Globus pallidus (tissue), 1 donor: ENCODE measurements around the gene BPIFA1.
A peak's percentile ranks its signal among the peaks of the same experiment; 100 is the strongest.

Experiments
- DNase-seq: peaks from one replicate; pipeline ENCODE4 v3.0.0-alpha.2; 2015; ENCODE audit warnings: low spot score

The BPIFA1 gene

DNA sequence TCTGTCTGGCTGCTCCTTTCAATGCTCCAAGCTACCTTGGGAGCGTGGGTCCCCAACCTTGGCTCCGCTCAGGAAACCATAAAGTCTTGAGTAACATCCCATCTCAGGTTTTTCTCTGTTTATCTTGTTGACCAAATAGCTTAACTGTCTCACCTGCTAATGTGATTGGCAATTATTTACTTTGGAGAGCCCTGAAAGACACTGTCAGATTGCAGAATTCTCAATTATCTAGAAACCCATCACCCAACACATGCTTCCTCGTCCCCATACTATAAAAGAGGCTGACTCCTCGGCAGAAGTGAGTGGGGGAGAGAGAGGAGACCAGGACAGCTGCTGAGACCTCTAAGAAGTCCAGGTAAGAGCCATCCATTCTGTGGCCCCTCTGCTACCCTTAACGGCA is at the start of gene BPIFA1:
Gene BPIFA1, plus strand, starts transcription at position 301 of the 400 bp plus-strand sequence. CDS start 1,716 bp downstream, outside the sequence.
- no peak for DNase-seq

- DNase-seq: no peak
Observed at GRCh38 chr20:33187491-33187890, 48.3 kb upstream of the BPIFA1 start.

GRCh38 chr20:33188421-33188820 is 47.4 kb upstream of the BPIFA1 start:
- DNase-seq: no peak

DNA sequence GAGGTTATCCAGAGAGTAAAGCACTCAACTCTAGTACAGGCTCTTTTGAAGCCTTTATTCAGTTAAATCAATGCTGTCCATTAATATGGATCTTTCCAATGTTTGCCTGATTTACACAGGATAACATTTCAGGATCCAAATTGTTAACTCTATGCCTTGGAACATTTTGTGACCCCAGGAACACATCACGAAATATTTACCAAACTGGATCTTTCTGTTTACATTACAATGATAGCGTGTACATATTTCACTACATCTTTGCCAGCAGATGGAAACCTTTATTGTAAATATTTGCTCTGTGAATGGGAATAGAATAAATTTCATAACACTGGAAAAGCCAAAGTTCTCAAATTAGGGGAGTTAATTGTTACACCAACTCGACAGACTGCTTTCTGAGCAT is 44.3 kb upstream of the BPIFA1 start:
- no peak for DNase-seq

GRCh38 chr20:33191955-33192354 is 43.8 kb upstream of the BPIFA1 start:
- DNase-seq: no peak

GRCh38 chr20:33192912-33193501 is 42.8 kb upstream of the BPIFA1 start:
- no peak for DNase-seq

GRCh38 chr20:33199026-33199425 is 36.8 kb upstream of the BPIFA1 start:
- no peak for DNase-seq

GRCh38 chr20:33202451-33202850 is 33.3 kb upstream of the BPIFA1 start:
- no peak for DNase-seq

DNA sequence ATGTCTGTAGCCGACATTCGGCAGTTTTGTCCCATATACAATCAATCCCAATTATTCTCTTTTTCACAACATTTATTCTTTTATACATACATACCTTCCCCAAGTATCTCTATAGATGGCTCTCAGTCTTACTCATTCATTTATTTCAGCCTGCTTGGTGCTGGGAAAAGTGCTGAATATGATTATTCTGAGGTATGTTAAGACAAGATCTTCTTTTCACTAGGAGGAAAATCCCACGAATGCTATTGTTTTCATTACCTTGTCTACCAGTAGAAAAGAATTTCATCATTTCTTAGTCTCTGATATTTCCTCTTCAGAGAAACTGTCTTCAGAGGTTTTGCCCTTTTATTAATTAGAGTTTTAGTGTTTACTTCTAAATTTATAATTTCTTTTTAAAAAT is 32.4 kb upstream of the BPIFA1 start:
- no peak for DNase-seq

- DNase-seq: peak; percentile 37
Observed at GRCh38 chr20:33209789-33210188, 26.0 kb upstream of the BPIFA1 start.

DNA sequence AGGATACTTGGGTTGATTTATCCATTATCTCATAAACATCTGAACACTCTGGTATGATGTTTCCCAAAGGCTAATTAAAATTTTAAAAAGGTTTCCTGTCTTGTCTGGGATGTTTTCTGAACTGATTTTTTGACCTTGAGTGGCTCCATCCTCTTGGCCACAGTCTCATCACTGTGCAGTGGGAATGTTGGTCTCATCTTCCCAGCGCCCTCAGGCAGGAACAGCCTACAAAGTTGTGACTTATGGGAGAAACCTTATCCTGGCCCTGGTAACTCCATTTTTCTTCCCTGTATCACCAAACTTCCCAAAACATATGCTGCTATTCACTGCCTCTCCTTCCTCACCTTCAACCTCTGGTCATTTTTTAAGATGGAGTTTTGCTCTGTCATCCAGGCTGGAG is 25.4 kb upstream of the BPIFA1 start:
- no peak for DNase-seq

DNA sequence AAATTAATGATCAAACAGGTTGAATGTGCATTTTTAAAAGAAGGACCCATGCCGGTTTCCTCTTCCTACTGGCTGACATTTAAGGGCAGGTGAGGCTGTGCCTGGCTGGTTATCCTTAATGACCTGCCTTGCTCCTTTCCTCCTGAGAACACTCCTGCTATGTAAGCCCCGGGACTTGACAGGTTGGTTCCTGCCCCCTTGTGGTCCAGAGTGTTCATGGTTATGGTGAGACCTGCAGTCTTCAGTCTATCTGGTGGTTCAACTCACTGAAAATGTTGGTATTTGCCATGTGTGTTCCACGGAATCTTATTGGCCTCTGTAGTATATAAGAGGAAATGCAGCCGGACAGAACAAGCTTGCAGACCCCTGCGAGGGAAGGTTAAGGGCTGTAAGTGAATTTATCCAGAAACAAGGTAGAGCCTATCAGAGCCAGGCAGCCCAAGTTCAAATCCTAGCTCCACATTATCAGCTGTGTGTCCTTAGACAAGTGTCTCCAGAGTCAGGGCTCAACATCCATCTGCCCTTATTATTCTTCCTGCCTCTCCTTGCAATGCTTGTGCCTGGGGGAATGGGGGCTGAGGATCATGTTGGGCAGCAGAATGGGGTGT is 23.9 kb upstream of the BPIFA1 start:
- no peak for DNase-seq

GRCh38 chr20:33217052-33217451 is 18.7 kb upstream of the BPIFA1 start, which contains the start of gene BPIFA3:
TSS of gene BPIFA3 (plus strand) at chr20:33217352. CDS start at chr20:33217537, 185 bp downstream.
- DNase-seq: no peak

GRCh38 chr20:33224399-33224798 is 11.4 kb upstream of the BPIFA1 start:
- DNase-seq: no peak

DNA sequence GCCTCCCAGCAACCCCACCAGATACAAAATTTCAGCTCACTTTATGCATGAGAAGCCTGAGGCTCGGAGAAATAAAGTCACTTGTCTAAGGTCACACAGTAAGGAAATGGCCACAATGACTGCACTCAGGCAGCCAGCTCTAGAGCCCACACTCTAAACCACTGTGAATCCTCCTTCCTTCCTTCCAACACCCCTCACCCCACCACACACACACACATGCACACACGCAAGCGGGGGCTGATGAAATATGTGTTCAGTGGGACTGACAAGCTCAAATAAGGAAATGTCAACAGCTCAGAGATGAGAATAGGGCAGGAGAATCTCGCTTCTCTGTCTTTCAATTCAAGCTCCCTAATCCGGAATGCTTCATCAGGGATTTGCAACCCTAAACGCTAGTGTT is 6.0 kb upstream of the BPIFA1 start:
- DNase-seq: no peak

DNA sequence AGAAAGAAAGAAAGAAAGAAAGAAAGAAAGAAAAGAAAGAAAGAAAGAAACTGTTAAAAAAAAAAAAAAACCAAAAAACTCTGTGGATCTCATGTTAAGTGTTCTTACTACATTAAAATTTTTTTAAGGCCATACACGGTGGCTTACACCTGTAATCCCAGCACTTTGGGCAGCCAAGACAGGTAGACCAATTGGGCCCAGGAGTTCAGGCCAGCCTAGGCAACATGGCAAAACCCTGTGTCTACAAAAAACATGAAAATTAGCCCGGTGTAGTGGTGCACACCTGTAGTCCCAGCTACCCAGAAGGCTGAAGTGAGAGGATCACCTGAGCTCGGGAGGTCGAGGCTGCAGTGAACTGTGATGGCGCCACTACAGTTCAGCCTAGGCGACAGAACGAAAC is 4.6 kb upstream of the BPIFA1 start:
- no peak for DNase-seq

GRCh38 chr20:33232486-33233072 is 3.2 kb upstream of the BPIFA1 start:
- DNase-seq: no peak

DNA sequence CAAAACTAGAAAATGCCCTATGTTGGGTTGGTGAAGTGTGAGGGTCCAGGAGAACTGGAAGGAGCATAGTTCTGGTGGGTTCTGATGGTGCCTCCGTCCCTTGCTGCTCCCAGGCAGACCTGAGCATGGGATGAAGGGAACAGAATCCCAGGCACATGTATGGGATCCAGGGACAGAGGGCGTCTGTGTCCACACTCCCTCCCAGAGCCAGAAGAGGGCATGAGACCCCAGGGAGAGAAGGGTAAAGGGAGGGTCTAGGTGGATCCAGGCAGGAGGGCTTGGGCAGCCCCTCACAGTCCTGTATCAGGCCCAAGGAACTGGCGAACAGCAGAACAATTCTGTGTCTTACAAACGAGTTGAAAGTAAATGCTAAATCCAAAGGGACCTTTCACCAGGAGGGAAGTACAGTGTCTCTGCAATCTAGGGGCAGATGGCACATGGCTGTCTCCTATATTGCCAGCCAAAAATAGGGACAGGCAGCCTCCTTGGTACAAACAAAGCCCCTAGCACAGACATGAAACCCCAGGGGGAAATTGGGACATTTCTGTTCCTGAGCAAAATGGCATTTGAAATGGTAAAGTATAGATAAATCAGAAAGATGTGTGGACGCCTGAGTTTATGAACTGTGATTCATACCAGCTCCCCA is 2.5 kb upstream of the BPIFA1 start:
- DNase-seq: no peak

DNA sequence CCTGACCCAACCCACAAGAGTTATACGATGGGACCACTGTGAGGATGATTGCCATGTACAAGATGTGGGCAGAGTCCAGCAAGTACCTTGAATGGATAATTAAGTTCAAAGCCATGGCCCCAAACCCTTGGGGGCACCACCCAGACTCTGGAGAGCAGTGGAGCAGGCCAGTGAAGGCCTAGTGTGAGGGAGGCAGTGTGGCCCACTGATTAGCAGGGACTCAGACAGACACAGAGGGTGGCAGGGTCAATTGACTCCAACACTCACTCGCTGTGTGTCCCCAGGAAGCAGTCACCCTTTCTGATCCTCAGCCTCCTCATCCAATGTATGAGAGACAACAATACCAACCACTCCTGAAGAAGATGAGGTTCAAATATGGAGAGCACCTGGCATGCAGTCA is 1.7 kb upstream of the BPIFA1 start:
- DNase-seq: no peak

GRCh38 chr20:33236351-33236750 is 555 bp downstream of the BPIFA1 start:
- DNase-seq: no peak

GRCh38 chr20:33237989-33238388 is 2.2 kb downstream of the BPIFA1 start:
- no peak for DNase-seq

GRCh38 chr20:33239418-33239817 is 3.6 kb downstream of the BPIFA1 start:
- no peak for DNase-seq
